ACHN (cell line): ENCODE measurements around the gene LUZP2.
"Not testable (repeated sequence)": the region's sequence is repeated elsewhere in the genome, so short reads cannot be mapped to it uniquely, and the experiment has no call there.

Experiments used
- DNase-seq: peaks from one replicate; pipeline ENCODE4 v3.0.0-alpha.2; 2015
- in situ Hi-C: cut with HindIII; loops from 2 replicates; pipeline ENCODE4 v1.10.0; 2017; ENCODE audit warnings: low sequenced_read_pairs, low pct_ligation_motif_present, low pct_unique_long_range_greater_than_20kb

The LUZP2 gene

DNA sequence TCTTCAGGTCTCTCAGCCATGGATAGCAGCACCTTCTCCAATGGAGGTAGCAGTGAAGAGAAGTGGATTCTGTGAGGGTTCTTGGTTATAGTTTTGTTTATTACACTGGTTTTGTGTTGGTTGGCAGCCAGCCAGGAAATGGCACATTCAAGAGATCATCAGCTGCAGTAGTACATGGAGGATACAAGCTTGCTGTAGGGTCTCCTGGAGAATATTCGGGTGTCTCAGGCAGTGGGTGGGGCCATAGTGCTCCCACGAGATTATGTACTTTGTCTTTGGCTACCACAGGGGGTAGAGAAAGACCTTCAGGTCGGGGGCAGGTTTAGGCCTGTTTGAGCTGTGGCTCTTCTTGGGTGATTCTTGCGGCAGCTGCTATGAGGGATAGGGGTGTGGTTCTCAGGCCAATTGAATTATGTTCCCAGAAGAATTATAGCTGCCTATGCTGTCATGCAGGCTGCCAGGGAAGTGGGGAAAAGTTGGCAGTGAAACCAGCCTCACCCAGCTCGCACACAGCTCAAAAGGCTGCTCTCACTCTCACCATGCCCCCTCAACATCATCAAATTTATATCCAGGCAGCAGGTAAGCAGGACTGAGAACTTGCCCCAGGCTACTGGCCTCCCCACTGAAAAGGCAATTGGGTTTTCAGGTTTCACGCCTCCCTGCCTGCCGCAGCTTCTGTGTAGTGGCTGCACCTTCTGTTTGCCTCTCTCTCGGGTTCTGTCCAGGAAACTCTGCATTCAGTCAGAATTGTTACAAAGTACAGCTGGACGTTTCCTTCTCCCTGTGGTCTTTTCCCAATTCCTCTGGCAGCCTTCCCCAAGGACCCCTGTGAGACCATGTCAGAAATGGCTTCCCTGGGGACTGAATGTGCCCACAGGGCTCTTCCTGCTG is 435.5 kb downstream of the LUZP2 start:
- no peak for DNase-seq
- in situ Hi-C loops: no loop called here

- in situ Hi-C loops: no loop called here
- DNase-seq: no peak
Observed at GRCh38 chr11:24934733-24935439, 438.0 kb downstream of the LUZP2 start.

DNA sequence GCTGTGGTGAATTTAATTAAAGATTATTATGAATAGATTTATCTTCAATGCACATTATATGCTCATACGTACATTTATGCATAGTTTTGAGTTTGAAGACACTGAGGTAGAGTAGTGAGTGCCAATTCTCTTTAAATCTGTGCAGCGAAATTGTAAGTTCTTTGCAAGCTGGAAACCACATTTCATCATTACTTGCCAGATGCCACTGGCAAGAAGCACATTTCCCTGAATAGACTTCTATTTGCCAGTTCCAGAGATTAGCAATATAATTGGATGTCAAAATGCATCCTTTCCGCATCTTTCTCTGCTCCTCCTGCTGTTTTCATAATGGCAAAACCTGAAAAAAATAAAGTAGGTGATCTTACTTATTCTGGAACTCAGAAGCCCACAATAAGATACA is 448.0 kb downstream of the LUZP2 start:
- in situ Hi-C loops: no loop called here
- no peak for DNase-seq

DNA sequence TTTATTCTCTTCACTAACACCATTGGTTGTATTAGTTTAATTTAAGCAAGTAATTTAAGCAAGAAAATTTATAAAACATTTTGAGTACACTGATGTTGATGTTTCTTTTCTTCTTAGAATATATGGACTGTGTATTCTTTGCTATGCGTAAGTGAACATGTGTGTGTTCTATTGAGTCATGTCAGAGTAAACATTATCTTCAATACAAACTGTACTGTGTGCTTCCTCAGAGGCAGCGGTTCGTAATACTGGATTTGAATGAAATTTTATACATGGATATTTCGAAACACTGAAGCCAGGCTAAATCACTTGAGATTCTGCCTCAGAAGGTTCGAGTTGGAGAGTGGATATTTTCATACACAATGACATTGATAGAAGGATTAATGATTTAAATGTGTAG is 452.6 kb downstream of the LUZP2 start:
- no peak for DNase-seq
- in situ Hi-C loops: no loop called here

DNA sequence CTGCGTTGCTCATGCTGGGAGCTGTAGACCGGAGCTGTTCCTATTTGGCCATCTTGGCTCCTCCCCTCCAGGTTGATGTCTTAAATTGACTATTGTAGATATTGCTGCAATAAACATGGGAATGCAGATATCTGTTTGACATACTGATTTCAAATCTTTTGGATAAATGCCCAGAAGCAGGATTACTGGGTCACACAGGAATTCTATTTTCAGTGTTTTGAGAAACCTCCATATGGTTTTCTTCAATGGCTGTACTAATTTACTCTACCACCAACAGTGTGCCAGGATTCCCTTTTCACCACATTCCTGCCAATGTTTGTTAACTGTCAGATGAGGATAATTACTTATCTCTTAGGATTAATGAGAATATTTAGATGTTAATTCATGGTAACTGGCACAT is 467.0 kb downstream of the LUZP2 start:
- in situ Hi-C loops: no loop called here
- DNase-seq: no peak

- no peak for DNase-seq
- in situ Hi-C loops: no loop called here
Observed at GRCh38 chr11:24965748-24966147, 468.9 kb downstream of the LUZP2 start.

DNA sequence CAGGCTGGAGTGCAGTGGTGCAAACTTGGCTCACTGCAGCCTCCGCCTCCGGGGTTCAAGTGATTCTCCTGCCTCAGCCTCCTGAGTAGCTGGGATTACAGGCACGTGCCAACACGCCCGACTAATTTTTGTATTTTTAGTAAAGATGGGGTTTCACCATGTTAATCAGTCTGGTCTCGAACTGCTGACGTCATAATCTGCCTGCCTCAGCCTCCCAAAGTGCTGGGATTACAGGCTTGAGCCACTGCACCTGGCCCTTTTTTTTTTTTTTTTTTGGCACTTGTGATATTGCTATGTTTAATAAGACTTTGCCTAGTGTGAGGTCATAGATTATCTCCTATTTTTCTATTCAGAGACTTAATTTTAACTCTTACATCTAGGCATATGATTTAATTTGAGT is 497.1 kb downstream of the LUZP2 start:
- in situ Hi-C loops, DNase-seq: not testable (repeated sequence)

GRCh38 chr11:24999929-25000328 is 503.1 kb downstream of the LUZP2 start:
- in situ Hi-C loops: not testable (repeated sequence)

DNA sequence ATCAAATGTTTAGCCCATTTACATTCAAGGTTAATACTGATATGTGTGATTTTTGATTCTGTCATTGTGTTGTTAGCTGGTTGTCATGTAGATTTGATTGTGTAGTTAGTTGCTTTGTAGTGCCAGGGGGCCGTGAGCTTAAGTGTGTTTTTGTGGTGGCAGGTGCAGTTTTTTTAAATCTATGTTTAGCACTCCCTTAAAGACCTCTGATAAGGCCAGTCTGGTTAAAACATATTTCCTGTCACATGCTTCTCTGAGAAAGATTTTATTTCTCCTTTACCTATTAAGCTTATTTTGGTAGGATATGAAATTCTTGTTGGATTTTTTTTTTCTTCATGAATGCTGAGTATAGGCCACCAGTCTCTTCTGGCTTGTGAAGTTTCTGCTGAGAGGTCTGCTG is 540.6 kb downstream of the LUZP2 start:
- no peak for DNase-seq
- in situ Hi-C loops: no loop called here

More at GRCh38 chr11:24999929-25000328, 503.1 kb downstream of the LUZP2 start:
- not testable (repeated sequence) for DNase-seq

DNA sequence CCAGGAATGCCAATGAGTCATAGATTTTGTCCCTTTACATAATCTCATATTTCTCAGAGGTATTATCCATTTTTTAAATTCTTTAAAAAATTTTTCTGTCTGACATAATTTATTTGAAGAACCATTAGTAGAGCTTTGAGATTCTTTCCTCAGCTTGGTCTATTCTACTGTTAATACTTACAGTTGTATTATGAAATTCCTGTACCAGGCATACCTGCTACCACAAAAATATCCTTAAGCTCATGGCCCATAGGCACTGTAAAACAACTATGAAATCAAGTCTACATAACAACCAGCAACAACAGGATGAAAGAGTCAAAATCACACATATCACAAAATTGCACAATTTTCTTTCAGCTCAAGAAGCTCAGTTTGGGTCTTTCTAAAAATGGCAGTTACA is 541.3 kb downstream of the LUZP2 start:
- in situ Hi-C loops: no loop called here
- no peak for DNase-seq

GRCh38 chr11:25039165-25039564 is 542.3 kb downstream of the LUZP2 start:
- in situ Hi-C loops: no loop called here
- no peak for DNase-seq

DNA sequence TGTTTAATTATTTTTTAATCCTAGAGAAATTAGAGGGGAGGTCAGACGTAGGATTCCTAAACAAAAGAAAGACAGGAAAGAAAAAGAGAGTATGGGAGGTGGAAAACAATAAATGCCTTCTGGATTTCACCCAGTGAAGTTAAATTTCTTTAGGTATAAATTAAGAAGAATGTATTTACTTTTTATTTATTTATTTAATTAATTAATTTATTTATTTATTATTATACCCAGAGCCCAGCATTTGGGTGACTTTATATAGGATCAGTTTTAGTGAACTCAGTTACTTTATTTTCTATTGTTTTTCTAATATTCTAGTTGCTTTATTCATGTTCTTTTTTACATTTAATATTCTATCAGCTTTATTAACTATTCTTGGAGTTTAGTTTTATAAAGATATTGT is 551.8 kb downstream of the LUZP2 start:
- in situ Hi-C loops: no loop called here

DNA sequence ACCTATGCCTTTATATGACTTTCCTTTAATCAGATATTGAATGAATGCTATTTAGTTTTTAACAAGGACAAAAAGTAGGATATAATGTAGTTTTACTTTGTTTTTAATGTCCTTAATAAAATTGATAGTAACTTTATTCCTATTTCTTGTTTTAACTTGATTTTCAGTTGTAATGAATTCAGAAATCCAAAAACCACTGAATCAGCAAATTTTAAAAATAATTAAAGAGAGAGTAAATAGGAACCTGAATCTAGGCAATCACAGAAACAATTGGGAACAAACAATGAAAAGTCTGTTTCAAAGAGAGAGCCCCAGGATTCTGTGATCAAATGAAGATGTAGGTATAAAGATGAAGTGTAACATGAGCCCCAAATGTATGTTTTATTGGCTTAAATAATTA is 556.0 kb downstream of the LUZP2 start:
- DNase-seq: no peak
- in situ Hi-C loops: no loop called here

More for the DNA sequence above, 551.8 kb downstream of the LUZP2 start:
- no peak for DNase-seq

GRCh38 chr11:25057861-25058260 is 561.0 kb downstream of the LUZP2 start:
- in situ Hi-C loops: no loop called here
- DNase-seq: no peak

GRCh38 chr11:25065746-25066145 is 568.9 kb downstream of the LUZP2 start:
- DNase-seq: no peak
- in situ Hi-C loops: no loop called here

DNA sequence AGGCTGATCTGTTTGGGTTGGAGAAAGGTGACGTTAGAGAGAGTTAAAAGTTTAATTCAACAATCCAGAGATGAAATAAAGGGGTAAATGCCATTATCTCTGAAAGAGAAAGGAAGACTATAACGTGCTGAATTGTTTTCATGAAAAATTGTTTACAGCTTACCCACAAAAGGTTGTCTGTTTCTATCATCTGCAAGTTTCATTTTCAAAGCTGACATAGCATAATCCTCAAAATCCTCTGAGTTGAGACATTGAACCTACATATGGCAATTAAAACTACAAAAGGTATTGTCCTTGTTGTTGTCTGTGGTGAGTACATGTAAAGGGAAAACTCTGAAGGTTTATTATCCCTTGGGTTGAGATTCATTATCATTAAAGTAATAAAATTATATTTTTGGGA is 569.9 kb downstream of the LUZP2 start:
- DNase-seq: no peak
- in situ Hi-C loops: no loop called here

DNA sequence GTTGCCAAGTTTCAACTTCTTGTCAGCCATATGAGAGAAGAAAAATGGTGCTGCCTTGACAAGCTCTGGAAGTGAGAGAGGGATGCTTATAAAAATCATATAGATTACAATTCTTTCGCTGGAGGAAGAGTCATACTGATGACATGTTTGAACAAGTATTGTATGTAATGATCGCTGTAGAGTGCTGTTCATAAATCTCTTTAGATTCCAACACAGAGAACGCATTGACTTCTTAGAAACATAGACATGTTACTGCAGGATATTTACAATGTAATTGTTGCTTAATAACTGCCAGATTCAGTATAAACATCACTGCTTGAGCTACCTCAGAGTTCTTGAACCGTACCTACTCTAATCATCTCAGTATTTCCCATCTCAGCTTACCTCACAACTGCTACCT is 571.6 kb downstream of the LUZP2 start:
- in situ Hi-C loops: no loop called here

DNA sequence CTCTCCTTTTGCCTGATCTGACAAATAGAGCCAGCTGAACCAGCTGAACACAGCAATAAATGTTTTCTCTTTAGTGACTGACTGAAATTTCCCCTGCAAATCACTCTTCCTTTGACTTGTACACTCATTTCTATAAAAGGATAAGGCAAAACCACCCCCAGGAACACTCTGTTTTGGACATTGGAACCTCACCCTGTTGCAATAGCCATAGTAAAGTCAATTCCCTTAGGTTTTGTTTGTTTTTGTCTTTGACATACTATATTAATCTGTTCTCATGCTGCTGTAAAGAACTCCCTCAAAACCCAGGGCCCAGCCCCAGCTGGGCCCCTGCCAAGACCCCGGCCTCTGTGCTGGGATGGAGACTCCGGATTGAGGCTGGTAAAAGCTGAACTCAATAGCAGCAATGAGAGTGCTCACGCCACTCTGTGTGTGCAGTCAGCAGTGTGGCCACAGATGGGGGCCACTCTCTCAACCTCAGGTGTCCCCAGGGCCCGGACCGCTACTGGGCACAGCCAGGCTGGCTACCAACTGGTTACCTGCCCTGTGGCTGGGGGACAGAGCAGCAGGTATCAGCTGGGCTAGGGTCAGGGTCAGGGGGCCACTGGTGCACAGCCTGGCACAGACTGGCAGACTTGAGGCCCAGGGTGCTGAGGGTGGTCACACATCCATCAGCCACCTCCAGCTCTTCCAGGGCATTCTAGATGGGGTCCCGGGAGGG is 597.4 kb downstream of the LUZP2 start:
- no peak for DNase-seq
- in situ Hi-C loops: no loop called here

More for the DNA sequence above, 571.6 kb downstream of the LUZP2 start:
- no peak for DNase-seq

DNA sequence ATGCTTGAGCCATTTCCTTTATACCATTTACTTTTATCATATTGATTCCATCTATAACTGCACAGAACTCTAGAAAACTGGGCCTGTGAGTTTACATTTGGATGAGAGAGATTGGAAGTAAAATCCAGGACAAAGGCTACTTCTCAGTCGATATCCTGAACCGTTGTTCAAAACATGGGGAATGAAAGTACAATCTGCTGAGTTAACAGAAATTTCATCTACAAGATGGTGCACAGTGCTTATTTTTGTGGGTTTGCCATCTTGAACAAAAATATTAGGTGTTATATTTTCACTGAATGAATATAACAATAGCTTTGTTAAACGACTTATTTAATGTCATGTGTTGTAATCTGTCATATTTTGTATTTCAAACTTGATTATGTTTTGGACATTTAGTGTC is 622.6 kb downstream of the LUZP2 start:
- DNase-seq: no peak
- in situ Hi-C loops: no loop called here
